ENCODE measurements around the gene CBX1.
A peak's percentile ranks its signal among the peaks of the same experiment; 100 is the strongest.

CBX1 gene

DNA sequence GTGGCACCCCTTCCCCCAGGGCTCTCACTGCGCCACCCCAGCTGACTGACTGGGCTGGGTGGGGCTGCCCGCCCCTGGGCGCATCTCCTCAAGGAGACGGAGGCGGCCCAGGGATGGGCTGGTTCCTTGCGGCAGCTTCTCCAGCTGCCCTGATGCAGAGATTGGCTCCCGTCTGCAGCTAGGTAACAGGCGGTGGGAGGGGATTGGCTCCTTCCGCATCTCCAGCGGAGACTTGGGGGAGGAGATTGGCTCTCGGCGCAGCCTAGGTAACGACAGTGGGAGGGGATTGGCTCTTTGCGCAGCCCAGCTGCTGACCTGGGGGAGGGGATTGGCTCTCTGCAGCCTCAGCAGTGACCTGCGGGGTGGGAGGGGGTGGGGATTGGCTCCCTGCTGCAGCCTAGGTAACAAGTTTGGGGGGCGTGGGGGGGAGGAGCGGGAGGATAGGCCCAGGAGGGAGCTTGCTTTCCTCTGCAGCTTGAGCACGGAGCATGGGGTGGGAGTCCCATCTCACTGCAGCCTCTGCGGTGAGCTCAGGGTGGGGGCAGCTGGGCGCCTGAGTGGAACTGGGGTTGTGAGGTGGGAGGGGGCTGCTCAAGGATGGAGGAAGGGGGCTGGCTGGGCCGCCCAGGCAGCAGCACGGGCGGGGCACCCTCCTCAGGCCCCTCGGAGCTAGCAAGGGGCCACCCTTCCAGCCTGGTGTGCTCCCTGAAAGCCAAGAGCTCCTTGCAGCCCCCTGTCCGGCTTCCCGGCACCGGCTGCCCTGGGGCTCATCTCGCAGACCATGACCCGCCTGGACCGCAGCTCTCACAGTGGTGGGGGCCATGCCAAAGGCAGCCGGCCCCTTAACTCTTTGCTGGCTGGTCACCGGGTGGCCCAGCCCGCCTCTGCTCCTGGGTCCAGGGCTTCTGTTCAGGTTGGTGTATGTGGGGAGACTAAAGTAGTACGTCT lies 46.8 kb downstream of the CBX1 start:
- DNase-seq (ENCODE audit: low spot score) = no peak
- TF ChIP-seq, protein P1, sequence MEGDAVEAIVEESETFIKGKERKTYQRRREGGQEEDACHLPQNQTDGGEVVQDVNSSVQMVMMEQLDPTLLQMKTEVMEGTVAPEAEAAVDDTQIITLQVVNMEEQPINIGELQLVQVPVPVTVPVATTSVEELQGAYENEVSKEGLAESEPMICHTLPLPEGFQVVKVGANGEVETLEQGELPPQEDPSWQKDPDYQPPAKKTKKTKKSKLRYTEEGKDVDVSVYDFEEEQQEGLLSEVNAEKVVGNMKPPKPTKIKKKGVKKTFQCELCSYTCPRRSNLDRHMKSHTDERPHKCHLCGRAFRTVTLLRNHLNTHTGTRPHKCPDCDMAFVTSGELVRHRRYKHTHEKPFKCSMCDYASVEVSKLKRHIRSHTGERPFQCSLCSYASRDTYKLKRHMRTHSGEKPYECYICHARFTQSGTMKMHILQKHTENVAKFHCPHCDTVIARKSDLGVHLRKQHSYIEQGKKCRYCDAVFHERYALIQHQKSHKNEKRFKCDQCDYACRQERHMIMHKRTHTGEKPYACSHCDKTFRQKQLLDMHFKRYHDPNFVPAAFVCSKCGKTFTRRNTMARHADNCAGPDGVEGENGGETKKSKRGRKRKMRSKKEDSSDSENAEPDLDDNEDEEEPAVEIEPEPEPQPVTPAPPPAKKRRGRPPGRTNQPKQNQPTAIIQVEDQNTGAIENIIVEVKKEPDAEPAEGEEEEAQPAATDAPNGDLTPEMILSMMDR (IDR thresholded peaks at IDR 0.05; ENCODE audit: extremely low read depth, missing control alignments) = no peak

DNA sequence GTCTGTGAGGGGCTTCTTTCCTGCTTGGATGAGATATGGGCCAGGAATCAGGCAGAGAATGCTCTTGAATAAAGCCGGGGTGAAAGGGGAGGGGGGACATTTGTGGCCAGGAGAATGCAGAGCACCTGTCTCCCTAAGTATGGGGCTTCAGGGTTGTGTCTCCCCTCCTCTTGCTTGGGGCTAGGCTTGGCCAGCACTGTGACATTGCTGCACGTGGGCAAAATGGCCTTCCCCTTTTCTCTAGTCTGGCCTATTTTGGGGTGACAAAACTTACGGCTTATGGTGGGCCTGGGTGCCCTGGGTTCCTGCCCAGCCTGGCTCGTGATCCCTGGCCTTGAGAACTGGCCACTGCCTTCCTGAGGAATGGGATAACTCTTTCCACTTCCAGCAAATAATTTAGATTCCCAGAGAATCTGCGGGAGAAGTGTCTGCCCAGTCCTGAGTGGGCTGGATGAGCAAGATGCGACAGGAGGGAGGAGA lies 47.5 kb downstream of the CBX1 start:
- TF ChIP-seq, protein P1 (IDR thresholded peaks at IDR 0.05; ENCODE audit: extremely low read depth, missing control alignments) = no peak
- no peak for DNase-seq (ENCODE audit: low spot score)

DNA sequence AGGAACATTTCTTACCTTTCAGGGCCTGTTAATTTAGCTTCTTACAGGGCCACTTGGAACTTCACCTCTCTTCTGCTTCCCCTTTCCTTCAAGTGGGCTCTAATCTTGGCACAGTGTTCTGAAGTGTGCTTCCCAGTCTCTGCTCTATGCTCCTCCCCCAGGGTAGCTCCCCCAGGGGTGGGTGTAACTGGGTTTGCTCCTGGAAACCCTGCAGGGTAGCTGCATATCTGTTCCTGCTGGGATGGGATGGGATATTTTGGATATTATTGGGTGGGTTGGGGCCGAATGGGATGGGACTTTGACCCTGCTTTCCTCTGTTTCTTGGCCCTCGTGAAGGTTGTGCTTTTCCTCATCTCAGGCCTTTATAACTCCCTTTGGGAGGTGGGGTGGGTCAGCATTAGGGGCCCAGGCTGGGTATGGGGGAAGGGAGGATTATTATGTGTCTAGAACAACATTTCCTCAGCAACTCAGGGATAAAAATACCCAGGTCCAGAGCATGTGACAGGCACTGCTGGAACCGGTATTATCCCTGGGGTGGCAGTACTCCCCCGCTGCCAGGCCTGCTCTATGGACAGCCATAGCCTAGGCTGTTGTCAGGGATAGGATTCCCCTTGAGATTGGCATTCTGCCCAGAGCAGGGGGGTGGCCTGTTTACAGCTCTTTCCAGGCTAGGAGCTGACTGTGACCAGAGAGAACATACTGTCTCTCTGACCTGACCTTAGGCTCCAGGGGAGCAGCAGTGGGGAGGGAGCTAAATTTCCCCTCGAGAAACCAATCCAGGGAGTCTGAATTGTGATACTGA lies 48.1 kb downstream of the CBX1 start:
- TF ChIP-seq, protein P1 (IDR thresholded peaks at IDR 0.05; ENCODE audit: extremely low read depth, missing control alignments) = no peak

DNA sequence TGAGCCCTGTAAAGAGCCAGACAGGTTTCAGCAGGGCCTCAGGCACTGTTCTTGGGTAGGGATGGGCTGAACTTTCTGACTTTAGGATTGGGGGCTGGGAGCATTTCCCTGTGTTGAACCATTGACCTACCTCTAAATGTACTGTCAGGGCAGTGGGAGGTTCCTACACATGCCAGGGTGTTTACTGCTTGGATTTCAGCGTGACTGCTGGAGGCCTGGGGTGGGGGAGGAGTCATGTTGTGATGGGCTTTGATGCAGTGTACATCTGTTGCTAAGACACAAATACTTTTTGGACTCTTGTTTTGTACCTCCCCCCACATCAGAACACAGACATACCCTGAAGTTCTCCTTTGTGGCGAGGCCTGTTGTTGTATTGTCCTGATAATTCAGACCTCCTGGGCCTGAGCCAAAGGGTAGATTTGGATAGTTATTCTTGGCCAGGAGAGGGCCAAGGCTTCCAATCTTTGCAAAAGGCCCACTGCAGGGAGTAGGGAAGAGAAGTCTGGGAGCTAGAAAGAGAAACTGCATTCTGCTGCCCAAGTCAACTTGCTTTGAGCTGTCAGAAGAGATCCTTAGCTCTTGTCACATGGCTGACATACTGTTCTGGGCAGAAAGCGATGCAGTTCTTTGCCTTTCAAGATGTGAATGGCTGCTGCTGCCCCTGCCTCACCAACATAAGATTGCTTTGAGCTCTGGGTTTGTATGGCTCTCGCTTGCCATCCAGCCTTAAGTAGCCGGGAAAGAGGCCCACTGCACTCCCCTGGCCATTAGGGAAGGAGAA lies 49.4 kb downstream of the CBX1 start:
- TF ChIP-seq, protein P1 (IDR thresholded peaks at IDR 0.05; ENCODE audit: extremely low read depth, missing control alignments) = no peak
- DNase-seq (ENCODE audit: low spot score) = no peak

More for the DNA sequence above, 48.1 kb downstream of the CBX1 start:
- DNase-seq (ENCODE audit: low spot score) = no peak

DNA sequence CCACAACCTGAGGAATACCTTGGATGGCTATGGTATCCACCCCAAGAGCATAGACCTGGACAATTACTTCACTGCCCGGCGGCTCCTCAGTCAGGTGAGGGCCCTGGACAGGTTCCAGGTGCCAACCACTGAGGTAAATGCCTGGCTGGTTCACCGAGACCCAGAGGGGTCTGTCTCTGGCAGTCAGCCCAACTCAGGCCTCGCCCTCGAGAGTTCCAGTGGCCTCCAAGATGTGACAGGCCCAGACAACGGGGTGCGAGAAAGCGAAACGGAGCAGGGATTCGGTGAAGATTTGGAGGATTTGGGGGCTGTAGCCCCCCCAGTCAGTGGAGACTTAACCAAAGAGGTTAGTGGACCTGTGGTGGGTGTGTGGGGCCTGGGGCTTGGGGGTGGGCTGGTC lies 50.0 kb downstream of the CBX1 start:
- no peak for DNase-seq (ENCODE audit: low spot score)
- TF ChIP-seq, protein P1 (IDR thresholded peaks at IDR 0.05; ENCODE audit: extremely low read depth, missing control alignments) = no peak

DNA sequence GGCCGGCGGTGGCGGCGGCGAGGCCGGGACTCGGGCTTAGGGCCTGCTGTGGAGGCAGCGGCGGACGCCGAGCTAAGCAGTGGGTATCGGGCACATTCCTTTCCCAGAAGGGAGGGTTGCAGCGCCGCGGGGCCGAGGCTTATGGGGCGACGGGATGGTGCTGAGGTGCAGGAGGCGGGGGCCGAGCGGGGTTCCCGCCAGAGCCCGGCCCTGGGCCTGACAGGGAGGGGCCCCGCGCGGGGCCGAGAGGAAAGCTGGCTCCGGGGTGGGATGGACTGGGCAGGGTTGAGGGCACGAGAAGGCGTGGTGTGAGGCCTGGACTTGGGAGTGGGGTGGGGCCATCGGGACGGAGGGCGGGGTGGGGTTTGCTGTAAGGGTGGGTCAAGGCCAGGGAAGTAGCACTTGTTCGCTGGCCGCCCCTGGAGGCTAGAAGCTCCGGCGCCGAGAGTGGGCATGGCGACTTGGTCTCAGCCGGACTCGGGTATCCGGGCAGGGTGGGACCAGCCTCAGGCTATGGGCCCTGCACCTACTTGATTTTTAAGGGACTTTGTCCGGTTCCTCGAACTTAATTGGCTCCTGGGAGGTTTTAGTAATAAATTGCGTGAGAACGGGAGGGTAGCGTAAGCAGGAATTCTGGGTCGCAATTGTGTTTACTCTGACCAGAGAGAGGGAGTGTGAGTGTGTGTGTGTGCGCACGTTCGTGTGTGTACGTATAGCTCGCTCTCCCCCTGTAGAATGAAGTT lies 52.7 kb downstream of the CBX1 start:
- DNase-seq (ENCODE audit: low spot score) = peak; percentile 76
- TF ChIP-seq, protein P1 (IDR thresholded peaks at IDR 0.05; ENCODE audit: extremely low read depth, missing control alignments) = no peak
